ENCODE data around the gene SMCO4. TPM values are rescaled to one million over a fixed set of nuclear protein-coding genes. Genes with fewer than 3 reads are reported as not detected.

The SMCO4 gene
- total RNA-seq, 1 donor from 2014 or later, result 17.3 TPM

GRCh38 chr11:93528757-93529645 is 14.2 kb downstream of the SMCO4 start:
- no peak for DNase-seq (ENCODE audit: low spot score)

GRCh38 chr11:93528252-93528651 is 14.9 kb downstream of the SMCO4 start:
- DNase-seq (ENCODE audit: low spot score), result no peak

- DNase-seq (ENCODE audit: low spot score), result no peak
These were observed 16.3 kb downstream of the SMCO4 start for GRCh38 chr11:93526641-93527583.

- no peak for DNase-seq (ENCODE audit: low spot score)
These were observed 16.9 kb downstream of the SMCO4 start for GRCh38 chr11:93526346-93526633.

- no peak for DNase-seq (ENCODE audit: low spot score)
These were observed 17.4 kb downstream of the SMCO4 start for GRCh38 chr11:93525601-93526345.

GRCh38 chr11:93524858-93525257 is 18.3 kb downstream of the SMCO4 start:
- DNase-seq (ENCODE audit: low spot score), result no peak

- no peak for DNase-seq (ENCODE audit: low spot score)
These were observed 19.0 kb downstream of the SMCO4 start for GRCh38 chr11:93524173-93524536.

- no peak for DNase-seq (ENCODE audit: low spot score)
These were observed 22.3 kb downstream of the SMCO4 start for GRCh38 chr11:93520726-93521509.

GRCh38 chr11:93519179-93519578 is 24.0 kb downstream of the SMCO4 start:
- no peak for DNase-seq (ENCODE audit: low spot score)

GRCh38 chr11:93518081-93518480 is 25.1 kb downstream of the SMCO4 start:
- no peak for DNase-seq (ENCODE audit: low spot score)

GRCh38 chr11:93517611-93518010 is 25.6 kb downstream of the SMCO4 start:
- no peak for DNase-seq (ENCODE audit: low spot score)

GRCh38 chr11:93517041-93517440 is 26.1 kb downstream of the SMCO4 start:
- no peak for DNase-seq (ENCODE audit: low spot score)

GRCh38 chr11:93515441-93516025 is 27.7 kb downstream of the SMCO4 start:
- no peak for DNase-seq (ENCODE audit: low spot score)

- no peak for DNase-seq (ENCODE audit: low spot score)
These were observed 28.5 kb downstream of the SMCO4 start for GRCh38 chr11:93514712-93515111.

GRCh38 chr11:93513772-93514171 is 29.4 kb downstream of the SMCO4 start:
- no peak for DNase-seq (ENCODE audit: low spot score)

GRCh38 chr11:93512949-93513667 is 30.1 kb downstream of the SMCO4 start:
- no peak for DNase-seq (ENCODE audit: low spot score)

GRCh38 chr11:93512073-93512475 is 31.1 kb downstream of the SMCO4 start:
- DNase-seq (ENCODE audit: low spot score), result no peak

GRCh38 chr11:93510196-93510873 is 32.9 kb downstream of the SMCO4 start:
- DNase-seq (ENCODE audit: low spot score), result no peak

- no peak for DNase-seq (ENCODE audit: low spot score)
These were observed 35.7 kb downstream of the SMCO4 start for GRCh38 chr11:93507517-93507916.
